Parietal lobe (tissue), 1 donor: Measurements from ENCODE around the gene FDXR. TPM values are rescaled to one million over a fixed set of nuclear protein-coding genes. Genes with fewer than 3 reads are reported as not detected.

Experiments used
- total RNA-seq: library from RNA; depleted of rRNA; stranded (reverse); fragments of >200 nt; gene quantifications from one replicate; pipeline ENCODE4 v1.2.3, GENCODE V29; 2014

The FDXR gene, protein sequence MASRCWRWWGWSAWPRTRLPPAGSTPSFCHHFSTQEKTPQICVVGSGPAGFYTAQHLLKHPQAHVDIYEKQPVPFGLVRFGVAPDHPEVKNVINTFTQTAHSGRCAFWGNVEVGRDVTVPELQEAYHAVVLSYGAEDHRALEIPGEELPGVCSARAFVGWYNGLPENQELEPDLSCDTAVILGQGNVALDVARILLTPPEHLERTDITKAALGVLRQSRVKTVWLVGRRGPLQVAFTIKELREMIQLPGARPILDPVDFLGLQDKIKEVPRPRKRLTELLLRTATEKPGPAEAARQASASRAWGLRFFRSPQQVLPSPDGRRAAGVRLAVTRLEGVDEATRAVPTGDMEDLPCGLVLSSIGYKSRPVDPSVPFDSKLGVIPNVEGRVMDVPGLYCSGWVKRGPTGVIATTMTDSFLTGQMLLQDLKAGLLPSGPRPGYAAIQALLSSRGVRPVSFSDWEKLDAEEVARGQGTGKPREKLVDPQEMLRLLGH
- total RNA-seq, result 4.1 TPM

DNA sequence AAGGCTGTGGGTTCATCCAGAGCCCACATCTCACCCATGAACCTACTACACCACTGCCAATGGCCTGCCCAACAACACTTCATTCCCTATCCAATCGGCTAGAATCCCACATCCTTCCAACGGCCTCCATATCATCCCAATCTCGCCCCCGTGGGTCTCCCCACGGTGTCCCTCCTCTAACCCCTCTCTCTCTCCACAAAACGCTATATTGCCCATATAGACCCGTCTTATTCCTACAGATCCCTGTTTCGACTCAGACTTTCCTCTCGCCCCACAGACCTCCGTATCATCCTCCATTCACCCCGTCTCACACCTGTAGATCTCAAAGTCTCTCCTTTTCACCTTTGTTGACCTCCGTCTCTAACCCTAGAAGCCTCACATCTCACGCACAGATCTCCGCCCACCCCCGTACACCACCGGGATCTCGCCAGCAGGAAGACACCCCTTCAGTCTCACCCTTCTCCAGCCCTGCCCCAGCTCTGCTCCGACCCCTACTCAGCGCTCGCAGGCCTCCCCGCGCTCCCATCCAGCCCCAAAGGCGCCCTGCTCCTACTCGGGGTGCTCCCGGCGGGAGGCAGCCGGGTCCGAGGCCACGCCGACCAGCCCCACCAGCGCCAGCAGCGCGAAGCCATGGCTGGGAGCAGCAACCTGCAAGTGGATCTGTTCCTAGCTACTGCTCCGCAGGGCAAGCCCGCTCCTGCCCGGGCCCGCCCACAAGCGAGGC is at the start of gene FDXR:
Gene FDXR (minus strand): TSS at position 682 of the 724 bp plus-strand sequence. CDS start 50 bp downstream, at position 632.

GRCh38 chr17:74892974-74893911 is 20.4 kb upstream of the FDXR start, which contains the start of gene FADS6:
Gene FADS6, minus strand, starts transcription at chr17:74893633. Its CDS starts 38 bp downstream, at chr17:74893595.

DNA sequence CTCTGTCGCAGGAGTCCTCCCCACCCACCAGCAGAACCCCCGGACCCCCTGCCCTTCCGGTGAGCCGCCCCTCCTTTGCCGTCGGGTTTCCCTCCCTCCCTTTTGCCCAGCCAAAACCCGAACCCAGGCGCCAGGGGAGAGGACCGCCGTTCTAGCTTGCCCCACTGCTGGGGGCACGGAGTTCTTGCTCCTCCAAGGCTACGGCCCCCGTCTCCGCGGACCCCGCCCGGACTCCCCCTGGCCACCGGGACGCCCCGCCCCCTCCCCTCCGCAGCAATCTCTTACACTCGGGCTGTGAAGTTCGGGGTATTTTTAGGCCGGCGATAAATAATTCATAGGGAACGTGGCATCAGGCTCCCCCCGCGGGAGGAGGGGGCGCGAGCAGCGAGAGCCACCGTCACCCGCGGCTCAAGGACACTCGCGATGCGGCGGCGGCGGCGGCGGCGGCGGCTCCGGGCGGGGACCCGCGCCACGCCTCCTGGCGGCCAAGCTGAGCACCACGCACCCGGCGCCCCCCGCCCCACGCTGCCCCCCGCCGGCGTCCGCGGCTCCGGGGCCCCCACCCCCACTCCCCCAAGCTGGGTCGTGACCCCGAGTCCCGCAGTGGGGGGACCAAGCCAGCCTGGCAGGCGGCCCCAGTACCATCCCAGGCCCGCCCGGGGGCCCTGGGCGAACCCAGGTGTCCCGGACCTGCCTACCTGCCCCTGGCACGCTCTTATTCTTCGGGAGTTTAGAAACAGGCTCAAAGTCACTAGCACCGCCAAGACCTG is 13.2 kb downstream of the FDXR start, which contains the start of gene GRIN2C:
Gene GRIN2C (minus strand): TSS at position 427 of the 770 bp plus-strand sequence. CDS start 4,793 bp downstream, outside the sequence.

Other genes starting within 250 kb of the FDXR start
- not detected for gene CD300E, start 249.3 kb downstream of the FDXR start, total RNA-seq
- not detected for gene CD300LF, start 160.1 kb downstream of the FDXR start, total RNA-seq
- gene RAB37, start 135.7 kb downstream of the FDXR start, total RNA-seq, result 0.63 TPM
- 6.3 TPM for gene NHERF1, start 124.4 kb downstream of the FDXR start, total RNA-seq
- 40.4 TPM for gene NAT9, start 96.6 kb downstream of the FDXR start, total RNA-seq
- 0.94 TPM for gene GRIN2C, start 13.1 kb downstream of the FDXR start, total RNA-seq
- not detected for gene FADS6, start 20.6 kb upstream of the FDXR start, total RNA-seq
- not detected for gene USH1G, start 50.3 kb upstream of the FDXR start, total RNA-seq
- not detected for gene OTOP2, start 51.3 kb upstream of the FDXR start, total RNA-seq
- gene OTOP3, start 62.9 kb upstream of the FDXR start, total RNA-seq, result not detected
- gene HID1, start 99.8 kb upstream of the FDXR start, total RNA-seq, result 30.4 TPM
- 8.8 TPM for gene CDR2L, start 114.6 kb upstream of the FDXR start, total RNA-seq
- gene MRPL58, start 139.7 kb upstream of the FDXR start, total RNA-seq, result 11.3 TPM
- gene ATP5PD, start 174.0 kb upstream of the FDXR start, total RNA-seq, result 92.0 TPM
- gene KCTD2, start 174.2 kb upstream of the FDXR start, total RNA-seq, result 34.1 TPM
- gene SLC16A5, start 215.0 kb upstream of the FDXR start, total RNA-seq, result 1.3 TPM
- gene ARMC7, start 237.0 kb upstream of the FDXR start, total RNA-seq, result 4.7 TPM